ENCODE measurements around the gene CELSR1.

DNA sequence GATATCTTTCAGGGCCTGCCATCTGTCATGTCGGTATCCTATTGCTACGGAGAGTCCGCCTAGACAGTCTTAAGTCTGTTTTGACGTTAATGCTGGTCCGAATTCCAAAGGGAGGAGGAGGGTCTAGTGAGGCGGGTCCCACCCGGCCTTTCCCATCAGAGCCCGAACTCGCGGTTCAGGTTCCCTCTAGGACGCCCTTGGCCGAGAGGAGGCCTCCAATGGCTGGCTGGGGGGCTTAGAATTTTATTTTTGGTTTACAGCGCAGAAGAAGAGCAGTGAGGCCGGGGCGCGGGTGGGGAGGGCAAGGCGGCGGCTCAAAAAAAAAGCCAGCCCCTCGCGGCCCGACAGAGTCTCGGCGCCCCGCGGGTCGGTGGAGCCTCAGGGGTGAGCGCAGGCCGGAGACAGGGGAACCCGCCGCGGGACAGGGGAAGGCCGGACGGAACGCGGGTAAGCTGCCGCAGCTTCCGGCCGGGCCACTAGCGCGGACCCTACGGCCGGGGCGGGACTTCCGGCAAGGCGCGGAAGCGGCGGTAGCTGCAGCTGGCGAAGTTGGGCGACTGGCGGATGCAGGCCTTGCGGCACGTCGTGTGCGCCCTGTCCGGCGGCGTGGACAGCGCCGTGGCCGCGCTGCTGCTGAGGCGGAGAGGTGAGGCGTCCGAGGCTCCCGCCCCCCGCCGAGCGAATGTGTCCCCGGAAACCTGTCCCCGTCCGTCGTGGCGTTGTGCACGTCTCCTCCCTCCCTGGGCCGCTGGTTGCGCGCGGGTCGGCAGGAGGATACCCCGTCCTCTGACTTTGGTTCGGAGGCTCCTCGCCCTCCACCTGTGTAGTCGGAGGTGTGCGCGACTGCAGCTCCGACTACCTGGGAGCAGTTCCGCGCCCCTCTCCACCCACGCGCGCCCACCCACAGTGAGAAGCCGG, 202.0 kb downstream of the CELSR1 start, which contains the start of gene TRMU:
- TF ChIP-seq POLR2A (IDR thresholded peaks at IDR 0.05; ENCODE audit: low read length), result peak; percentile 74
- TF ChIP-seq GATA1 (IDR thresholded peaks at IDR 0.05; ENCODE audit: low read depth, low read length), result no peak

Data from erythroblast (primary cell).